Activated gamma-delta T cell (primary cell): ENCODE data around the gene NCOA7.
"Not testable (repeated sequence)": the region's sequence is repeated elsewhere in the genome, so short reads cannot be mapped to it uniquely, and the experiment has no call there.

ENCODE experiments used
- DNase-seq: peaks from one replicate; lab custom pipeline; 2025; lab: John Stamatoyannopoulos, UW

The NCOA7 gene

DNA sequence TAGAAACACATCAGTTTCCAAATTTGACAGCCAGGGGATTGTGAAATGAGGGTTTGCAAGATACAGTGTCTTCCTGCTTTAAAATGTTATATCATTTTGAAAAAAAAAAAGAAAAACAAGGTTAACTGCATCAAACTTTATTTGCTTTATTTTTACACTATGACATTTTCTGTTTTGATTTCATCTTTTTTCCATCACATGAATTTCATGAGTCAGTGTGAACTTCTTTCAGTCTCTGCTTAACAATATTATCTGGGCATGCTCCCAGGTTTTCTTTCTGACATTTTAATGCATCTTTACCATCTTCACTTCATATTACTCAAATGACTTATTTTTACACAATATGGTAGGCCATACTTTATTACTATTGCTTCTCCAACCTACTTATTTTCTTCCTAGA lies 1.9 kb downstream of the NCOA7 start:
- DNase-seq, result no peak

DNA sequence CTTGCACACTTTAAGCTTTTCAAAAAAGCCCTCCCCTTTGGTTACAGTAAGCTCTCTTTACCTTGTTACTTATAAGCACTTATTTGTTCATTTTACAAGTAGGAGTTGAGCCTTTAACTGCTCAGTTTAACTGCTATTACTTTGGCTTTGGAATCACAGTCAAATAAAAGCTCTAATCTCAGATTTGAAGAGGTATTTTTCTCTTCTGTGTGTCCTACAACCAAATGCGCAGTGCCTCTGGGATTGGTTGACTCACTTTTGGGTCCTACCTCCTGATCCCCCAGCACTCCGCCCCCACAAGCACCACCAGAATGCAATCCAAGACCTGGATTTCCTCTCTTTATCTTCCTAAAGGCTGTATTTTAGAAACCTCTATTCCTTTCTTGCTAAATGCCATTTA lies 2.5 kb downstream of the NCOA7 start:
- no peak for DNase-seq

DNA sequence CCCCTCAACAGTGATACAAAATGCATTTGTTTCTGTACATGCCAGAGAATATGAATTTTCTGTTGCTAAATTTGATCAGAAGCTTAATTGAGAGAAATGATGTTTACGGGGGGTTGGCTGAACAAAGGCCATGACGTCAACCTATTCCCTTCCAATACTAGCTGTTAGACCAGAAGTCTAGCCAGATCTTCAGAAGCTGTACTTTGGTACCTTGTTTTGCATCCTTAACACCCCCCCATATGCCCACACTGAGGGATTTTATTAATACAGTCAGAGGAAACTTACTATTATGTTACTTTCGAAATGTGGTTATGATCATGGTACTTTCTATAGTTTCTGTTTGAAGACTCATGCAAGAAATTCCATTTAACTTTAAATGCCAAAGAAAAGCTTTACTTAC lies 3.1 kb downstream of the NCOA7 start:
- DNase-seq, result no peak

- no peak for DNase-seq
These were observed 3.8 kb downstream of the NCOA7 start for GRCh38 chr6:125794342-125795137.

- DNase-seq, result no peak
These were observed 4.5 kb downstream of the NCOA7 start for GRCh38 chr6:125795301-125795700.

DNA sequence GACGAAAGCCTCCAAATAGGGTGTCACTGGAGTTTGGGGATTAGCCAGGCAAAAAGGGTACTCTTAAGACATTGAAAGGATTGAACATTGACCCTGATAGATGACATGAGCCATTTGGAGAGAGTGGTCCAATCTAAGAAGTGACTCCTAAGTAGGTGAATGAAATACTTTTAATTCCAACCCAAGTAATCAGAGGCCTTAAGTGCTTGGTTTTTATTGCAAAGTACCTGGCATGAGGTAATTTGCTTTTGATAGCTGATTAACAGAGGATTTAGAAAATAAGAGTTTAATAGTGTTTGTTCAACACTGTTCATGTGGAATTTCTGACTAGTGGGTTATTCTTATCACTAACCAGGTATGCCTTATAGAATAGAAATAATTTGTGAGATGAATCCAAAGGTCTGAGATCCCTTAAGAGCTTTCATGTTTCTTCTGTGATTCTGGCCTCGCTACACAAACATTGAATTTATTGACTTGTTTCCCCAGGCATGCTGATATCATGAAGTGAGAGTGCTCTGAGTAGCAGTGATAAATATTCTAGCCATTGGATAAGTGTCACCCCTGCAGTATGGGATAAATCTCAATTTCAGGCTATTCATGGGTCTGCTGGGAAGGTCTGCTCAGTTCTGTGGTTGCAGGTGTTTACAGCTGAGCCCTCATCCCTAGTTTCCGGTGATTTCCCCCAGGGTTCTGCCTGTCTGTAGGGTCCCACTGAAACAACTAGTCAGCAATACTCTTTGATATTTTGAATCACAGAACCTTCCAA lies 6.5 kb downstream of the NCOA7 start:
- DNase-seq, result no peak

DNA sequence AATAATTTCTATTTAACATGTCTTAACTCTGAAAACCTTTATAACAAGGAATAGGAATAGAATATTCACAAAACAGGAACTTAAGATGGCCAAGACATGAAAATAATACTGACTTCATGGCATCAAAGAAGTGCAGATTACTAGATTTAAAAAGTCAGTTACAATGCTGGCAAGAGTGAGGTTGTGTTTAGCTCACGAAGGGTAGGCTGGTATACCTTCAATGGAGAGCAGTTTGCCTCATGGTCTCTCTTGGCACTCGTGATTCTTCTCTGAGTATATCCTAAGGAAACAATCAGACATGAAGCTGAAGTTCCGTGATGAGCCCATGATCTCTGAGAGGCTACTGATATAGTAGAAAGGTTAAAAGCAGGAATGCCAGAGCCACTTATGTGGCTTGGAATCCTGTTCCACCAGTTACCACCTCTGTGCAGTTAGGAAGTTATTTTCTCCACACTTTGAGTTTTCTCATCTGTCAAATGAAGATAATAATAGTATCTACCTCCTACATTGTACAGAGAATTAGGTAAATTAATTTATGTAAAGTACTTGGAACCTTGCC lies 7.2 kb downstream of the NCOA7 start:
- DNase-seq, result no peak

DNA sequence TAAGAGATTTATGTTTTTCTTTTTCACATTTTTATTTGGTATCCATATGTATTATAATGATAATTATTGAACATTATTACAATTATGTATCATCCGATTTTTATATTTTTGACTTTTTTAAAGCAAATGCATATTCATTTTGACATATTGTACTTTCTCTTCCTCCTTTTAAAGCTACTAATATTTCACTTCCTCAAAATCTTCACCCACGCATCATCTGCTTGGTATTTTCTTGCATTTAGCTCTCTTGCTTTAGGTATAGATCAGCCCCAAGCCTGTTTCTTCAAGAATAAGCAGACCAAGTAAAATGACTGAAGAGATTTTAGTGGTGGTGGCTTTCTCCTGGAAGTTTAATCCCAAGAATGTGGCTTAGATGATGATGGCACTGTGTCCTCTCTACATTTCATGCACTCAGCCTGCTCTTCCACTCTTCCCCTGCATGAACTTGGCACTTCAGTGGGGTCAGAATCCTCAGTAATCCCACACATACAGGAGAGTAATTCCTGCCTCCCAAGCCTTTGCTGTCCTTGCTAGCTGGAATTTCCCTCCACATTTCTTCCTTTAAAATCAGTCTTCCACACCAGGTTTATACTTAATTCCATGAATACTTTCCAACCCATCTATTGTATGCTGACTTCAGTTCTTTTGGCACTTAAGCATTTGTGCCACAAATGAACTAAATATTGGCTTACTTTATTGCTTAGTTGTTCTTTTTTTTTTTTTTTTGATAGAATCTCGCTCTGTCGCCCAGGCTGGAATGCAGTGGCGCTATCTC lies 8.2 kb downstream of the NCOA7 start:
- no peak for DNase-seq

- no peak for DNase-seq
These were observed 11.6 kb downstream of the NCOA7 start for GRCh38 chr6:125802383-125802782.

GRCh38 chr6:125802943-125803377 lies 12.2 kb downstream of the NCOA7 start:
- no peak for DNase-seq

- no peak for DNase-seq
These were observed 13.5 kb downstream of the NCOA7 start for GRCh38 chr6:125804264-125804663.

DNA sequence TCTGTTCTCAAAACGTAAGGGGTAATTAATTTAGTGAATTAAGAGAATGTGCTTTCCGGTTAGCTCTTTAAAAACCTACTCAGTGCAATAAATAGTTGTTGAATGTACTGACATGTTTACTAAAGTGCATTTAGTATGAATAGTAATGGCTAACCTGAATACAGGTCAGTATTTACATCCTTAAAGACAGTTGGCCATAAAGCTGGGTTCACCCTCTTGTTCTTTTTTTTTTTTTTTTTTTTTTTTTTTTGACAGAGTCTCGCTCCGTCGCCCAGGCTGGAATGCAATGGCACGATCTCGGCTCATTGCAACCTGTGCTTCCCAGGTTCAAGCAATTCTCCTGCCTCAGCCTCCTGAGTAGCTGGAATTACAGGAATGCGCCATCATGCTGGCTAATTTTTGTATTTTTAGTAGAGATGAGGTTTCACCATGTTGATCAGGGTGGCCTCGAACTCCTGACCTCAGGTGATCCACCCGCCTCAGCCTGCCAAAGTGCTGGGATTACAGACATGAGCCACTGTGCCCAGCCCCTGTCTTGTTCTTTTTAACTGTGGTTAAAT lies 14.2 kb downstream of the NCOA7 start:
- DNase-seq, result not testable (repeated sequence)

DNA sequence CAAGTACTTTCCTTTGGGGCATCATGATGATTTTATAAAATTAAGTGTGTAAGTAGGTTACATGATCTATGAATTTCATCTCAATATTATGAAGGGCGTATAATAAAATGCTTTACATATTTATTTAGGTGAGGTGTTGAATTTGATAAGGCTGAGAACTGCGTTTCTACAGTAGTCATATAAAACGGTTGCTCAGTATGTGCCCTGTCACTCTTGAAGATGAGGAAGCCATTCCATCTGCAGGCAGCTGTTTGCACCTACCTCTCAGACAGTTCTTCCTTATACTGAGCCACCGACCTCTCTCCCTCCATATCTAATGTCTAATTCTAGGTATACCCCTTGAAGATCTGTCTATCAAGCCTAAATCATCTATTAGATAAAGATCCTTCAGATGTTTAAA lies 16.1 kb downstream of the NCOA7 start:
- DNase-seq, result no peak

GRCh38 chr6:125807293-125807692 lies 16.5 kb downstream of the NCOA7 start:
- DNase-seq, result no peak

DNA sequence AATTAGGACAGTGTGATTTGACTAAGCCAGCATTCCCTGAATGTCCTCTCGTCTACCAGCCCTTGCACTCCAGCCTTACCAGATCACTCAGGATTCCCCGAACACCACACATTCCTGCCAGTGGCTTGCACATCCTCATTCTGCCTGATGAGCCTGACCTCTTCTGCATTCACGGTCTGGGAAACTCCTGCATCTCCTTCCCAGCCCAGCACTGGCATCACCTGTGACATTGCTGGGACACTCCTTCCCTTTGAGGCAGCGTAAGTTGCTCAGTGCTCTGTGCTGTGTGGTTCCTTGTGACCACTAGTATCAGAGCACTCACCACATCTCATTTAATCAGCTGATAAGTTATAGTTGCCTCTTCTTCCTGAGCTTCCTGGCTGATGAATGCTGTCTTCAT lies 17.3 kb downstream of the NCOA7 start:
- no peak for DNase-seq

- DNase-seq, result no peak
These were observed 17.8 kb downstream of the NCOA7 start for GRCh38 chr6:125808591-125808990.

- no peak for DNase-seq
These were observed 18.9 kb downstream of the NCOA7 start for GRCh38 chr6:125809570-125810170.

- no peak for DNase-seq
These were observed 19.7 kb downstream of the NCOA7 start for GRCh38 chr6:125810445-125810844.

- no peak for DNase-seq
These were observed 20.5 kb downstream of the NCOA7 start for GRCh38 chr6:125811259-125811658.

GRCh38 chr6:125812394-125813292 lies 21.9 kb downstream of the NCOA7 start:
- no peak for DNase-seq
